ENCODE results near the gene ZNF469.

ZNF469 gene

GRCh38 chr16:88379694-88380040 is 3.1 kb upstream of the ZNF469 start:
- H3K4me3 ChIP-seq (ENCODE audit: low read length), result no peak overlapping the region
- TF ChIP-seq CTCF (conservative IDR thresholded peaks at IDR 0.05; ENCODE audit: low read length), result no peak
- no peak for DNase-seq (ENCODE audit: low read depth)

- TF ChIP-seq CTCF (conservative IDR thresholded peaks at IDR 0.05; ENCODE audit: low read length), result no peak
- DNase-seq (ENCODE audit: low read depth), result no peak
Observed at GRCh38 chr16:88380099-88380498, 2.7 kb upstream of the ZNF469 start.

GRCh38 chr16:88380619-88381018 is 2.1 kb upstream of the ZNF469 start:
- no peak for TF ChIP-seq CTCF (conservative IDR thresholded peaks at IDR 0.05; ENCODE audit: low read length)
- DNase-seq (ENCODE audit: low read depth), result no peak
- H3K4me3 ChIP-seq (ENCODE audit: low read length), result no peak overlapping the region

More at GRCh38 chr16:88380099-88380498, 2.7 kb upstream of the ZNF469 start:
- H3K4me3 ChIP-seq (ENCODE audit: low read length), result no peak overlapping the region

GRCh38 chr16:88381820-88382451 is 823 bp upstream of the ZNF469 start:
- no peak for TF ChIP-seq CTCF (conservative IDR thresholded peaks at IDR 0.05; ENCODE audit: low read length)
- no peak for DNase-seq (ENCODE audit: low read depth)
- H3K4me3 ChIP-seq (ENCODE audit: low read length), result no peak overlapping the region; the same call in 1 of the 2 replicates

- TF ChIP-seq CTCF (conservative IDR thresholded peaks at IDR 0.05; ENCODE audit: low read length), result peak; percentile 61
- H3K4me3 ChIP-seq (ENCODE audit: low read length), result peak overlapping the region; percentile 74
- peak; percentile 58 for DNase-seq (ENCODE audit: low read depth)
Observed at GRCh38 chr16:88383401-88384221, 852 bp downstream of the ZNF469 start.

GRCh38 chr16:88384222-88385111 is 1.7 kb downstream of the ZNF469 start:
- H3K4me3 ChIP-seq (ENCODE audit: low read length), result peak overlapping the region; percentile 74
- DNase-seq (ENCODE audit: low read depth), result no peak
- TF ChIP-seq CTCF (conservative IDR thresholded peaks at IDR 0.05; ENCODE audit: low read length), result no peak

All from AG10803 (cell line).